ENCODE data around the gene PCCA. TPM values are rescaled to one million over a fixed set of nuclear protein-coding genes. Genes with fewer than 3 reads are reported as not detected.

Gene PCCA
- total and polyA plus RNA-seq, 2 experiments from 2014 or later: 41.9 to 46.6 TPM

GRCh38 chr13:100443278-100443997 lies 354.5 kb downstream of the PCCA start:
- Histone ChIP-seq H3K27ac (ENCODE audit: low read depth) (no peak overlapping the region), H3K4me1 (ENCODE audit: insufficient read depth) (peaks cover 27% of the 10 kb centered on the region), H3K4me2 (no peak overlapping the region), H3K79me2 (replicated peaks; ENCODE audit: insufficient read depth) (no peaks in the 10 kb centered on the region), H3K36me3 (ENCODE audit: insufficient read depth) (0 out of 2 replicates have a peak, but pooled peaks cover 3% of the 10 kb centered on the region), H2AFZ (no peak overlapping the region), H3K9me2 (ENCODE audit: insufficient read depth) (0 out of 2 replicates have a peak, but pooled peaks cover 2% of the 10 kb centered on the region), H3K27me3 (ENCODE audit: insufficient read depth) (no peaks in the 10 kb centered on the region), H4K20me1 (replicated peaks; ENCODE audit: insufficient read depth) (no peaks in the 10 kb centered on the region), H3K4me3 (no peak overlapping the region), H3F3A (replicated peaks; ENCODE audit: low read depth) (no peaks in the 10 kb centered on the region)
- H3K9me3 Mint-ChIP-seq: no peaks in the 10 kb centered on the region
- TF ChIP-seq EZH2phosphoT487 (IDR thresholded peaks at IDR 0.05; ENCODE audit: unreplicated experiment): no peak
- TF ChIP-seq JUNB (IDR thresholded peaks at IDR 0.05; ENCODE audit: unreplicated experiment): no peak
- no peak for TF ChIP-seq STAT1 (IDR thresholded peaks at IDR 0.05; ENCODE audit: unreplicated experiment)
- no peak for TF ChIP-seq EZH2 (IDR thresholded peaks at IDR 0.05; ENCODE audit: low read depth, unreplicated experiment)
- TF ChIP-seq, protein P1, sequence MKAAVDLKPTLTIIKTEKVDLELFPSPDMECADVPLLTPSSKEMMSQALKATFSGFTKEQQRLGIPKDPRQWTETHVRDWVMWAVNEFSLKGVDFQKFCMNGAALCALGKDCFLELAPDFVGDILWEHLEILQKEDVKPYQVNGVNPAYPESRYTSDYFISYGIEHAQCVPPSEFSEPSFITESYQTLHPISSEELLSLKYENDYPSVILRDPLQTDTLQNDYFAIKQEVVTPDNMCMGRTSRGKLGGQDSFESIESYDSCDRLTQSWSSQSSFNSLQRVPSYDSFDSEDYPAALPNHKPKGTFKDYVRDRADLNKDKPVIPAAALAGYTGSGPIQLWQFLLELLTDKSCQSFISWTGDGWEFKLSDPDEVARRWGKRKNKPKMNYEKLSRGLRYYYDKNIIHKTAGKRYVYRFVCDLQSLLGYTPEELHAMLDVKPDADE (IDR thresholded peaks at IDR 0.05): no peak
- TF ChIP-seq ZNF114 (CRISPR knock-in tag; IDR thresholded peaks at IDR 0.05): no peak
- no peak for TF ChIP-seq REST (IDR thresholded peaks at IDR 0.05; ENCODE audit: unreplicated experiment)
- TF ChIP-seq CREB1 (CRISPR knock-in tag; IDR thresholded peaks at IDR 0.05; ENCODE audit: low read depth): no peak
- TF ChIP-seq, protein P2, sequence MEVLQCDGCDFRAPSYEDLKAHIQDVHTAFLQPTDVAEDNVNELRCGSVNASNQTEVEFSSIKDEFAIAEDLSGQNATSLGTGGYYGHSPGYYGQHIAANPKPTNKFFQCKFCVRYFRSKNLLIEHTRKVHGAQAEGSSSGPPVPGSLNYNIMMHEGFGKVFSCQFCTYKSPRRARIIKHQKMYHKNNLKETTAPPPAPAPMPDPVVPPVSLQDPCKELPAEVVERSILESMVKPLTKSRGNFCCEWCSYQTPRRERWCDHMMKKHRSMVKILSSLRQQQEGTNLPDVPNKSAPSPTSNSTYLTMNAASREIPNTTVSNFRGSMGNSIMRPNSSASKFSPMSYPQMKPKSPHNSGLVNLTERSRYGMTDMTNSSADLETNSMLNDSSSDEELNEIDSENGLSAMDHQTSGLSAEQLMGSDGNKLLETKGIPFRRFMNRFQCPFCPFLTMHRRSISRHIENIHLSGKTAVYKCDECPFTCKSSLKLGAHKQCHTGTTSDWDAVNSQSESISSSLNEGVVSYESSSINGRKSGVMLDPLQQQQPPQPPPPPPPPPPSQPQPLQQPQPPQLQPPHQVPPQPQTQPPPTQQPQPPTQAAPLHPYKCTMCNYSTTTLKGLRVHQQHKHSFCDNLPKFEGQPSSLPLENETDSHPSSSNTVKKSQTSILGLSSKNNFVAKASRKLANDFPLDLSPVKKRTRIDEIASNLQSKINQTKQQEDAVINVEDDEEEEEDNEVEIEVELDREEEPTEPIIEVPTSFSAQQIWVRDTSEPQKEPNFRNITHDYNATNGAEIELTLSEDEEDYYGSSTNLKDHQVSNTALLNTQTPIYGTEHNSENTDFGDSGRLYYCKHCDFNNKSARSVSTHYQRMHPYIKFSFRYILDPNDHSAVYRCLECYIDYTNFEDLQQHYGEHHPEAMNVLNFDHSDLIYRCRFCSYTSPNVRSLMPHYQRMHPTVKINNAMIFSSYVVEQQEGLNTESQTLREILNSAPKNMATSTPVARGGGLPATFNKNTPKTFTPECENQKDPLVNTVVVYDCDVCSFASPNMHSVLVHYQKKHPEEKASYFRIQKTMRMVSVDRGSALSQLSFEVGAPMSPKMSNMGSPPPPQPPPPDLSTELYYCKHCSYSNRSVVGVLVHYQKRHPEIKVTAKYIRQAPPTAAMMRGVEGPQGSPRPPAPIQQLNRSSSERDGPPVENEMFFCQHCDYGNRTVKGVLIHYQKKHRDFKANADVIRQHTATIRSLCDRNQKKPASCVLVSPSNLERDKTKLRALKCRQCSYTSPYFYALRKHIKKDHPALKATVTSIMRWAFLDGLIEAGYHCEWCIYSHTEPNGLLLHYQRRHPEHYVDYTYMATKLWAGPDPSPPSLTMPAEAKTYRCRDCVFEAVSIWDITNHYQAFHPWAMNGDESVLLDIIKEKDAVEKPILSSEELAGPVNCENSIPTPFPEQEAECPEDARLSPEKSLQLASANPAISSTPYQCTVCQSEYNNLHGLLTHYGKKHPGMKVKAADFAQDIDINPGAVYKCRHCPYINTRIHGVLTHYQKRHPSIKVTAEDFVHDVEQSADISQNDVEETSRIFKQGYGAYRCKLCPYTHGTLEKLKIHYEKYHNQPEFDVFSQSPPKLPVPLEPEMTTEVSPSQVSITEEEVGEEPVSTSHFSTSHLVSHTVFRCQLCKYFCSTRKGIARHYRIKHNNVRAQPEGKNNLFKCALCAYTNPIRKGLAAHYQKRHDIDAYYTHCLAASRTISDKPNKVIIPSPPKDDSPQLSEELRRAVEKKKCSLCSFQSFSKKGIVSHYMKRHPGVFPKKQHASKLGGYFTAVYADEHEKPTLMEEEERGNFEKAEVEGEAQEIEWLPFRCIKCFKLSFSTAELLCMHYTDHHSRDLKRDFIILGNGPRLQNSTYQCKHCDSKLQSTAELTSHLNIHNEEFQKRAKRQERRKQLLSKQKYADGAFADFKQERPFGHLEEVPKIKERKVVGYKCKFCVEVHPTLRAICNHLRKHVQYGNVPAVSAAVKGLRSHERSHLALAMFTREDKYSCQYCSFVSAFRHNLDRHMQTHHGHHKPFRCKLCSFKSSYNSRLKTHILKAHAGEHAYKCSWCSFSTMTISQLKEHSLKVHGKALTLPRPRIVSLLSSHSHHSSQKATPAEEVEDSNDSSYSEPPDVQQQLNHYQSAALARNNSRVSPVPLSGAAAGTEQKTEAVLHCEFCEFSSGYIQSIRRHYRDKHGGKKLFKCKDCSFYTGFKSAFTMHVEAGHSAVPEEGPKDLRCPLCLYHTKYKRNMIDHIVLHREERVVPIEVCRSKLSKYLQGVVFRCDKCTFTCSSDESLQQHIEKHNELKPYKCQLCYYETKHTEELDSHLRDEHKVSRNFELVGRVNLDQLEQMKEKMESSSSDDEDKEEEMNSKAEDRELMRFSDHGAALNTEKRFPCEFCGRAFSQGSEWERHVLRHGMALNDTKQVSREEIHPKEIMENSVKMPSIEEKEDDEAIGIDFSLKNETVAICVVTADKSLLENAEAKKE (CRISPR knock-in tag; IDR thresholded peaks at IDR 0.05): no peak
- TF ChIP-seq, protein P3, sequence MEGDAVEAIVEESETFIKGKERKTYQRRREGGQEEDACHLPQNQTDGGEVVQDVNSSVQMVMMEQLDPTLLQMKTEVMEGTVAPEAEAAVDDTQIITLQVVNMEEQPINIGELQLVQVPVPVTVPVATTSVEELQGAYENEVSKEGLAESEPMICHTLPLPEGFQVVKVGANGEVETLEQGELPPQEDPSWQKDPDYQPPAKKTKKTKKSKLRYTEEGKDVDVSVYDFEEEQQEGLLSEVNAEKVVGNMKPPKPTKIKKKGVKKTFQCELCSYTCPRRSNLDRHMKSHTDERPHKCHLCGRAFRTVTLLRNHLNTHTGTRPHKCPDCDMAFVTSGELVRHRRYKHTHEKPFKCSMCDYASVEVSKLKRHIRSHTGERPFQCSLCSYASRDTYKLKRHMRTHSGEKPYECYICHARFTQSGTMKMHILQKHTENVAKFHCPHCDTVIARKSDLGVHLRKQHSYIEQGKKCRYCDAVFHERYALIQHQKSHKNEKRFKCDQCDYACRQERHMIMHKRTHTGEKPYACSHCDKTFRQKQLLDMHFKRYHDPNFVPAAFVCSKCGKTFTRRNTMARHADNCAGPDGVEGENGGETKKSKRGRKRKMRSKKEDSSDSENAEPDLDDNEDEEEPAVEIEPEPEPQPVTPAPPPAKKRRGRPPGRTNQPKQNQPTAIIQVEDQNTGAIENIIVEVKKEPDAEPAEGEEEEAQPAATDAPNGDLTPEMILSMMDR (conservative IDR thresholded peaks at IDR 0.05; ENCODE audit: low read depth in 2 of 2): no peak
- TF ChIP-seq POLR2AphosphoS5 (IDR thresholded peaks at IDR 0.05; ENCODE audit: low read depth): no peak
- no peak for TF ChIP-seq NANOG (IDR thresholded peaks at IDR 0.05; ENCODE audit: borderline replicate concordance)
- no peak for TF ChIP-seq ZNF331 (CRISPR knock-in tag; IDR thresholded peaks at IDR 0.05; ENCODE audit: low read depth)
- H3K27me3 Mint-ChIP-seq (ENCODE audit: insufficient read depth, low read depth, poor library complexity): peaks cover 6% of the 10 kb centered on the region
- DNase-seq (ENCODE audit: low spot score) (no peak), ATAC-seq (no peak)
- H3K4me1 Mint-ChIP-seq: peaks cover 42% of the 10 kb centered on the region
- H3K27ac Mint-ChIP-seq: peak overlapping the region; percentile 45; the same call in 1 of the 2 replicates
- H3K4me3 Mint-ChIP-seq: no peak overlapping the region
- H3K36me3 Mint-ChIP-seq (ENCODE audit: low read depth): 0 out of 3 replicates have a peak, but pooled peaks cover 2% of the 10 kb centered on the region

Measured in GM23338 (cell line).